ENCODE data around the gene SUV39H2. TPM values are rescaled to one million over a fixed set of nuclear protein-coding genes. Genes with fewer than 3 reads are reported as not detected.

The SUV39H2 gene
- total and polyA plus RNA-seq, 4 donors, result 14.4 to 19.4 (median 15.8) TPM

GRCh38 chr10:14873090-14873760 lies 5.4 kb upstream of the SUV39H2 start:
- no peaks in the 10 kb centered on the region for H3K27me3 ChIP-seq (ENCODE audit: control insufficient read depth, insufficient read depth, low read length)
- peaks cover 6% of the 10 kb centered on the region for H3K4me1 ChIP-seq (ENCODE audit: control insufficient read depth, insufficient read depth, low read length)
- no peak for DNase-seq (ENCODE audit: low read depth in 4 of 6, low spot score in 6 of 6)
- WGBS (ENCODE audit: insufficient coverage), result no CpG with 5 or more reads among the region's 2 CpGs
- no peak overlapping the region for H3K4me3 ChIP-seq (ENCODE audit: low read depth, low read length)
- H3K36me3 ChIP-seq (ENCODE audit: control insufficient read depth, insufficient read depth, low read length), result peaks cover 8% of the 10 kb centered on the region
- H3K9me3 ChIP-seq (ENCODE audit: control insufficient read depth, insufficient read depth, low read length), result no peaks in the 10 kb centered on the region
- no peak overlapping the region for H3K27ac ChIP-seq (ENCODE audit: low read depth, low read length)

- Histone ChIP-seq H3K4me3 (ENCODE audit: low read depth, low read length) (no peak overlapping the region), H3K27ac (ENCODE audit: low read depth, low read length) (no peak overlapping the region), H3K27me3 (ENCODE audit: control insufficient read depth, insufficient read depth, low read length) (no peaks in the 10 kb centered on the region), H3K36me3 (ENCODE audit: control insufficient read depth, insufficient read depth, low read length) (peaks cover 2% of the 10 kb centered on the region), H3K4me1 (ENCODE audit: control insufficient read depth, insufficient read depth, low read length) (peaks cover 8% of the 10 kb centered on the region), H3K9me3 (ENCODE audit: control insufficient read depth, insufficient read depth, low read length) (no peaks in the 10 kb centered on the region)
- 90% methylated on average over 7 of the region's 12 CpGs for WGBS (ENCODE audit: insufficient coverage)
- no peak for DNase-seq (ENCODE audit: low read depth in 4 of 6, low spot score in 6 of 6)
These were observed 2.7 kb upstream of the SUV39H2 start for GRCh38 chr10:14875941-14876340.

DNA sequence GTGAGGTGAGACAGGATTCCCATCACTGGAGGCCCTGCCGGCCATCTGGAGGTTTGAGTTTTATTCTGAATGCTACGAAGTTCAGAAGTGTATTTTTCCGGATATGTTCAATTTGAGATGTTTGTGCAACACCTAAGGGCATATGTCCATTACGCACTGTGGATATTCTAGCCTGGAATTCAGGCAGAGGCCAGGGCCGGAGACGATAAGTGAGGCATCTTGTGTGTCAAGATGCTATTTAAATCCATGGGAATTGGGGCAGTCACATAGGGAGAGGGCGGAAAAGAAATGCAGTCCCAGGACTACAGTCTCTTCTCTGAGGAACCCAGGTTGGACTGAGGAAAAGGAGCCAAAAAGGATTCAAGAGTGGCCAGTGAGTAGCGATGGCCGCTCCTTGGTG lies 1.9 kb upstream of the SUV39H2 start:
- H3K27me3 ChIP-seq (ENCODE audit: control insufficient read depth, insufficient read depth, low read length), result no peaks in the 10 kb centered on the region
- no peaks in the 10 kb centered on the region for H3K9me3 ChIP-seq (ENCODE audit: control insufficient read depth, insufficient read depth, low read length)
- DNase-seq (ENCODE audit: low read depth in 4 of 6, low spot score in 6 of 6), result no peak
- peaks cover 8% of the 10 kb centered on the region for H3K4me1 ChIP-seq (ENCODE audit: control insufficient read depth, insufficient read depth, low read length)
- WGBS (ENCODE audit: insufficient coverage), result 90% methylated on average over 9 of the region's 9 CpGs
- H3K36me3 ChIP-seq (ENCODE audit: control insufficient read depth, insufficient read depth, low read length), result peaks cover 2% of the 10 kb centered on the region
- H3K4me3 ChIP-seq (ENCODE audit: low read depth, low read length), result no peak overlapping the region
- H3K27ac ChIP-seq (ENCODE audit: low read depth, low read length), result peak overlapping the region; percentile 15

DNA sequence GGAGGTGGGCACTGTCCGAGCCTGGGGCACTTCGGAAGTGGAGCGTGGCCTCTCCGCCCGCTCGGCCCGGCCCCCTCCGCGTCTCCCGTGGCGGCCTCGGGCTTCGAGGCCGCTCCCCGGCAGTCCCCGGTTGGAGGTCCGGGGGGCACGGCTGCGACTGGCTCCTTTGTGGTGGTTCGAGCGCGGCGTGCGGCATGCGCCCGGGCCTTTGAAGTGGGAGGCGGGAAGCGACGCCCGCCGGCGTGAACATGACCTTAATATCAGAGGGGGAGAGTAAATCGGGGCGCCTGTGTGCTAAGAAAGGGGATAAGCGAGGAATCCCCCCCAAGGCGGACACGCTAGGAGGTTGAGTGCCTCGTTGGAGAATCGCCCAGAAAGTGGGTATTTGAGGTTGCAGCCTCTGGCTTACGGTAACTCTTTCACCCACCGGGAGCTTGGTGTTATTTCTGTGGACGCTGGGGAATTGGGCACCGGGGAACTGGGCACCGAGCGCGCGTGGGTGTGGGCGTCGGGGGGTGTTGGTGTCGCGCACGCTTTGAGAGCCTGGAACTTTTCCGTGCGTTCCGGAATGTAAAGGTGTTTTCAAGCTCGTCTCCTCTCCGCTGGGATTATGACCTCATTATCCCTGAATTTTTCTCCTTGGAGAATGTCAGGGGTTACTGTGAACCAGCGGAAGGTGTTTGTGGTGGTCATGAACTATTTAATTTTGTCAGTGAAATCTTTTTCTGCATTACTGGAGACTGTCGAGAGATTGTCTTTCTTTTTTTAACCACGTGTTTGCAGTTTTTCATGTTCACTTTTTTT lies 660 bp downstream of the SUV39H2 start:
- H3K36me3 ChIP-seq (ENCODE audit: control insufficient read depth, insufficient read depth, low read length), result no peaks in the 10 kb centered on the region
- H3K9me3 ChIP-seq (ENCODE audit: control insufficient read depth, insufficient read depth, low read length), result no peaks in the 10 kb centered on the region
- peak overlapping the region; percentile 64 for H3K27ac ChIP-seq (ENCODE audit: low read depth, low read length)
- WGBS (ENCODE audit: insufficient coverage), result under 1% methylated on average over 57 of the region's 60 CpGs
- no peaks in the 10 kb centered on the region for H3K27me3 ChIP-seq (ENCODE audit: control insufficient read depth, insufficient read depth, low read length)
- H3K4me3 ChIP-seq (ENCODE audit: low read depth, low read length), result peak overlapping the region; percentile 80
- DNase-seq (ENCODE audit: low read depth in 4 of 6, low spot score in 6 of 6), result peak in 4 of 6 donors; percentile 7 to 55 (median 18)
- peaks cover 8% of the 10 kb centered on the region for H3K4me1 ChIP-seq (ENCODE audit: control insufficient read depth, insufficient read depth, low read length)

DNA sequence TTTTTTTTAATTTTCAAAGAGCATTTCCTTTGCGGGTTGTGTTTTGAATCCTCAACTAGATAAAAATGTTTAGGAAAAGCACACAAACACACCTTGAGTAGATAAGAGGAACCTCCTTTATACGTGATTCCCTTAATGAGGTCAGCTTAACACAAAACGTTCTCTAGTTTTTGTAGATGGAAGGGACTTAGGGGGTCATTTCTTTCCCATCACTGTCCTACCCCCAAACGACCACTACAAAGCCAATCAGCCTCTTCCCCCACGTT lies 1.2 kb downstream of the SUV39H2 start:
- no CpG with 5 or more reads among the region's 5 CpGs for WGBS (ENCODE audit: insufficient coverage)
- H3K9me3 ChIP-seq (ENCODE audit: control insufficient read depth, insufficient read depth, low read length), result no peaks in the 10 kb centered on the region
- no peaks in the 10 kb centered on the region for H3K27me3 ChIP-seq (ENCODE audit: control insufficient read depth, insufficient read depth, low read length)
- H3K4me1 ChIP-seq (ENCODE audit: control insufficient read depth, insufficient read depth, low read length), result peaks cover 8% of the 10 kb centered on the region
- DNase-seq (ENCODE audit: low read depth in 4 of 6, low spot score in 6 of 6), result peak in 1 of 6 donors; percentile 5
- no peaks in the 10 kb centered on the region for H3K36me3 ChIP-seq (ENCODE audit: control insufficient read depth, insufficient read depth, low read length)
- no peak overlapping the region for H3K27ac ChIP-seq (ENCODE audit: low read depth, low read length)
- H3K4me3 ChIP-seq (ENCODE audit: low read depth, low read length), result peak overlapping the region; percentile 80

GRCh38 chr10:14880229-14880628 lies 1.6 kb downstream of the SUV39H2 start:
- H3K27ac ChIP-seq (ENCODE audit: low read depth, low read length), result no peak overlapping the region
- H3K9me3 ChIP-seq (ENCODE audit: control insufficient read depth, insufficient read depth, low read length), result no peaks in the 10 kb centered on the region
- WGBS (ENCODE audit: insufficient coverage), result no CpG with 5 or more reads among the region's 7 CpGs
- DNase-seq (ENCODE audit: low read depth in 4 of 6, low spot score in 6 of 6), result no peak
- H3K36me3 ChIP-seq (ENCODE audit: control insufficient read depth, insufficient read depth, low read length), result no peaks in the 10 kb centered on the region
- peak overlapping the region; percentile 80 for H3K4me3 ChIP-seq (ENCODE audit: low read depth, low read length)
- H3K4me1 ChIP-seq (ENCODE audit: control insufficient read depth, insufficient read depth, low read length), result peaks cover 8% of the 10 kb centered on the region
- H3K27me3 ChIP-seq (ENCODE audit: control insufficient read depth, insufficient read depth, low read length), result no peaks in the 10 kb centered on the region

DNA sequence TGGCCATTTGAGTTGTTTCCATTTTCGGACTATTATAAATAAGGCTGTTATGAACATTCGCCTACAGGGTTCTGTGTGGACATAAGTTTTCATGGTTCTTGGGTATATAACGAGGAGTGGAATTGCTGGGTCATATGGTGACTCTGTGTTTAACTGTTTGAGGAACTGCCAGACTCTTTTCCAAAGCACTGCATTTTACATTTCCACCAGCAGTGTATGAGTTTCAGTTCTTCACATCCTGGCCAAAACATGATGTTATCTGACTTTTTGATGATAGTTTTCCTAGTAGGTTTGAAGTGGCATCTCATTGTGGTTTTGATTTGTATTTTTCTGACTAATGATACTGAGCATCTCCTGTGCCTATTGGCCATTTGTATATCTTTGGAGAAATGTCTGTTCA lies 5.4 kb downstream of the SUV39H2 start:
- Histone ChIP-seq H3K4me3 (ENCODE audit: low read depth, low read length) (no peak overlapping the region), H3K27ac (ENCODE audit: low read depth, low read length) (no peak overlapping the region), H3K4me1 (ENCODE audit: control insufficient read depth, insufficient read depth, low read length) (peaks cover 2% of the 10 kb centered on the region), H3K36me3 (ENCODE audit: control insufficient read depth, insufficient read depth, low read length) (no peaks in the 10 kb centered on the region), H3K9me3 (ENCODE audit: control insufficient read depth, insufficient read depth, low read length) (no peaks in the 10 kb centered on the region), H3K27me3 (ENCODE audit: control insufficient read depth, insufficient read depth, low read length) (no peaks in the 10 kb centered on the region)
- no peak for DNase-seq (ENCODE audit: low read depth in 4 of 6, low spot score in 6 of 6)
- WGBS (ENCODE audit: insufficient coverage), result no CpG with 5 or more reads among the region's 3 CpGs

DNA sequence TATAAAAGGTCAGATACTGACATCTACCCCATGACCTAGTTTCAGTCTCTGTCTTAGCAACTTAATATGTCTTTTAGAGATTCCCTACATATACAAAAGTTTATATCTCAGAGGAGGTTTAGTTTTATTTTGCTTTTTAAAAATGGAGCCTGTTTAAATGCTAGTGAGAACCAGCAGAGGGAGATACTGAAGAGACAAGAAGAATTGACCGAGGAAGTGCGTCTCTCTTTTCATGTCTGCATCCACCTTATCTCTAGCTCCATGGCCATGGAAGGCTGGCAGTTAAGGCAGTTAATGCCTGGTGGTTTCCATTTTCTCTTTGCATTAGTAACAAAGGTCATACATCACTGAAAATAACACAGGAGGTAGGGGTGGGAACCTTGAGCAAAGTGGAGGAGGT lies 10.7 kb downstream of the SUV39H2 start:
- Histone ChIP-seq H3K36me3 (ENCODE audit: control insufficient read depth, insufficient read depth, low read length) (no peaks in the 10 kb centered on the region), H3K4me3 (ENCODE audit: low read depth, low read length) (no peak overlapping the region), H3K4me1 (ENCODE audit: control insufficient read depth, insufficient read depth, low read length) (no peaks in the 10 kb centered on the region), H3K27me3 (ENCODE audit: control insufficient read depth, insufficient read depth, low read length) (no peaks in the 10 kb centered on the region), H3K9me3 (ENCODE audit: control insufficient read depth, insufficient read depth, low read length) (no peaks in the 10 kb centered on the region), H3K27ac (ENCODE audit: low read depth, low read length) (no peak overlapping the region)
- no CpG with 5 or more reads among the region's 2 CpGs for WGBS (ENCODE audit: insufficient coverage)
- DNase-seq (ENCODE audit: low read depth in 4 of 6, low spot score in 6 of 6), result peak in 1 of 6 donors; percentile 11

GRCh38 chr10:14891151-14891550 lies 12.5 kb downstream of the SUV39H2 start:
- no peak overlapping the region for H3K4me3 ChIP-seq (ENCODE audit: low read depth, low read length)
- no peak overlapping the region for H3K27ac ChIP-seq (ENCODE audit: low read depth, low read length)
- H3K9me3 ChIP-seq (ENCODE audit: control insufficient read depth, insufficient read depth, low read length), result no peaks in the 10 kb centered on the region
- no peaks in the 10 kb centered on the region for H3K4me1 ChIP-seq (ENCODE audit: control insufficient read depth, insufficient read depth, low read length)
- WGBS (ENCODE audit: insufficient coverage), result 91% methylated on average over 1 of the region's 1 CpG
- no peaks in the 10 kb centered on the region for H3K36me3 ChIP-seq (ENCODE audit: control insufficient read depth, insufficient read depth, low read length)
- H3K27me3 ChIP-seq (ENCODE audit: control insufficient read depth, insufficient read depth, low read length), result no peaks in the 10 kb centered on the region
- DNase-seq (ENCODE audit: low read depth in 4 of 6, low spot score in 6 of 6), result no peak

DNA sequence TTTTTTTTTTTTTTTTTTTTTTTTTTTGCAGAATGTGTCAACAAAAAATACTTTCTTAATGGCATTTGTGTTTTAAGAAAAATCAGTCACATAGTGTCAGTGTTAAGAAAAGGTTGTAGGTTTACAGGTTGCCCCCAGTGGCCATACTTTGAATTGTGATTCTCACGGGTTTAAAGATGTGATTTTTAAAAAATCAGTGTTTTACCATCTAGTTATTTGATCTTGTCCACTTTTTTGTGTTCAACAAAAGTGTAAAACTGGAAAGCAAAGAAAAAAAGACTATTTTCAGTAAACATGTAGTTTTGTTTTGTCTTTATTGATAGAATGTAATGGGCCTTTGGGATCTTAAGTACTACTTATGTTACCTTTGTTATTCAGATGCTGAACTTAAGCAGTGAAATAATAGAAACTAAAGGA lies 25.7 kb downstream of the SUV39H2 start:
- H3K27me3 ChIP-seq (ENCODE audit: control insufficient read depth, insufficient read depth, low read length), result no peaks in the 10 kb centered on the region
- peak in 2 of 6 donors; percentile 31 to 46 for DNase-seq (ENCODE audit: low read depth in 4 of 6, low spot score in 6 of 6)
- WGBS (ENCODE audit: insufficient coverage), result no CpG with 5 or more reads among the region's 1 CpG

More for the DNA sequence above, 25.7 kb downstream of the SUV39H2 start:
- H3K36me3 ChIP-seq (ENCODE audit: control insufficient read depth, insufficient read depth, low read length), result peaks cover 16% of the 10 kb centered on the region
- no peak overlapping the region for H3K4me3 ChIP-seq (ENCODE audit: low read depth, low read length)
- H3K27ac ChIP-seq (ENCODE audit: low read depth, low read length), result no peak overlapping the region
- no peaks in the 10 kb centered on the region for H3K4me1 ChIP-seq (ENCODE audit: control insufficient read depth, insufficient read depth, low read length)
- H3K9me3 ChIP-seq (ENCODE audit: control insufficient read depth, insufficient read depth, low read length), result no peaks in the 10 kb centered on the region

Measured in spinal cord (tissue), 10 donors.